GM13976 (cell line): ENCODE measurements around the gene TTC17.
A peak's percentile ranks its signal among the peaks of the same experiment; 100 is the strongest.
"Not testable (repeated sequence)": the region's sequence is repeated elsewhere in the genome, so short reads cannot be mapped to it uniquely, and the experiment has no call there.

Experiments
- DNase-seq: peaks from one replicate; pipeline ENCODE4 v3.0.0; 2012; ENCODE audit warnings: low spot score
- in situ Hi-C: fragments of 300-500 bp; cut with MboI; formaldehyde crosslinking; loops from one replicate; pipeline ENCODE4 v1.12.0; 2022; ENCODE audit warnings: low sequenced_read_pairs, mixed read lengths, inconsistent platforms; ENCODE audit not compliant: unreplicated experiment
- TF ChIP-seq, protein P1 (sequence below): IDR thresholded peaks from 2 replicates; pipeline ENCODE4 v1.5.1; 2012; ENCODE audit warnings: borderline replicate concordance, mild to moderate bottlenecking; ENCODE audit not compliant: insufficient read depth; ENCODE audit errors: extremely low read depth, missing control alignments, control extremely low read depth

TTC17 gene

DNA sequence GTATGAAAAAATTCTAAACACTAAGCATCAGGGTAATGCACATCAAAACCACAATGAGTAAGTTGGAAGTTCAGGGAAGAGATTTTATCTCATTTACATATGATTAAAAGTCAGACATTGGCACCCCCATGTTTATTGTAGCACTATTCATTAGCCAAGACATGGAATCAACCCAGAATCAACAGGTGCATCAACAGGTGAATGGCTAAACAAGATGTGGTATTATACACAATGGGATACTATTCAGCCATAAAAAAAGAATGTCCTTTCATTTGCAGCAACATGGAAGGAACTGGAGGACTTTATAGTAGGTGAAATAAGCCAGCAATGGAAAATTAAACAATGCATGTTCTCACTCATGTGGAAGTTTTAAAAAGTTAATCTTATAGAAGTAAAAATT is 17.6 kb upstream of the TTC17 start:
- in situ Hi-C loops: no loop called here
- TF ChIP-seq, protein P1, sequence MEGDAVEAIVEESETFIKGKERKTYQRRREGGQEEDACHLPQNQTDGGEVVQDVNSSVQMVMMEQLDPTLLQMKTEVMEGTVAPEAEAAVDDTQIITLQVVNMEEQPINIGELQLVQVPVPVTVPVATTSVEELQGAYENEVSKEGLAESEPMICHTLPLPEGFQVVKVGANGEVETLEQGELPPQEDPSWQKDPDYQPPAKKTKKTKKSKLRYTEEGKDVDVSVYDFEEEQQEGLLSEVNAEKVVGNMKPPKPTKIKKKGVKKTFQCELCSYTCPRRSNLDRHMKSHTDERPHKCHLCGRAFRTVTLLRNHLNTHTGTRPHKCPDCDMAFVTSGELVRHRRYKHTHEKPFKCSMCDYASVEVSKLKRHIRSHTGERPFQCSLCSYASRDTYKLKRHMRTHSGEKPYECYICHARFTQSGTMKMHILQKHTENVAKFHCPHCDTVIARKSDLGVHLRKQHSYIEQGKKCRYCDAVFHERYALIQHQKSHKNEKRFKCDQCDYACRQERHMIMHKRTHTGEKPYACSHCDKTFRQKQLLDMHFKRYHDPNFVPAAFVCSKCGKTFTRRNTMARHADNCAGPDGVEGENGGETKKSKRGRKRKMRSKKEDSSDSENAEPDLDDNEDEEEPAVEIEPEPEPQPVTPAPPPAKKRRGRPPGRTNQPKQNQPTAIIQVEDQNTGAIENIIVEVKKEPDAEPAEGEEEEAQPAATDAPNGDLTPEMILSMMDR: no peak
- DNase-seq: no peak

DNA sequence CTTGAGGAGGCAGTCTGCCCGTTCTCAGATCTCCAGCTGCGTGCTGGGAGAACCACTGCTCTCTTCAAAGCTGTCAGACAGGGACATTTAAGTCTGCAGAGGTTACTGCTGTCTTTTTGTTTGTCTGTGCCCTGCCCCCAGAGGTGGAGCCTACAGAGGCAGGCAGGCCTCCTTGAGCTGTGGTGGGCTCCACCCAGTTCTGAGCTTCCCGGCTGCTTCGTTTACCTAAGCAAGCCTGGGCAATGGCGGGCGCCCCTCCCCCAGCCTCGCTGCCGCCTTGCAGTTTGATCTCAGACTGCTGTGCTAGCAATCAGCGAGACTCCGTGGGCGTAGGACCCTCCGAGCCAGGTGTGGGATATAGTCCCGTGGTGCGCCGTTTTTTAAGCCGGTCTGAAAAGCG is 7.3 kb upstream of the TTC17 start:
- DNase-seq, in situ Hi-C loops: not testable (repeated sequence)

DNA sequence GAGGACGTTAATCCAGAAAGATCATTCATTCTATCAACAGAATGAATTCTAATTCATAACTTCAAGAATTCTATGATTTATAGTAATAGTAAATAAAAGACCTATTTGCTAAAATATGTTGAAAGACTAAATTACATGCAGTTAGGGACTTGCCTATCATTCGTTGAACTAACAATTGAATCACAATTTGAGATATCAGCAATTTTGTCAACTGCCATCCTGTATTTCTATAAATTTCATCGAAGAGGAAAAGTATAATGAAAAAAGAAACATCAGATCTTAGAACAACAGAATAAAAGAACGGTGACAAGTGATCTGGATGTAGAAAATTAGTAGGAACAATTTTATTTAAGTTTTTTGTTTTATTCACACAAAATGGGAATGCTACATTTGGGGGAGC is 4.4 kb upstream of the TTC17 start:
- TF ChIP-seq, protein P1: no peak
- no peak for DNase-seq
- in situ Hi-C loops: no loop called here

DNA sequence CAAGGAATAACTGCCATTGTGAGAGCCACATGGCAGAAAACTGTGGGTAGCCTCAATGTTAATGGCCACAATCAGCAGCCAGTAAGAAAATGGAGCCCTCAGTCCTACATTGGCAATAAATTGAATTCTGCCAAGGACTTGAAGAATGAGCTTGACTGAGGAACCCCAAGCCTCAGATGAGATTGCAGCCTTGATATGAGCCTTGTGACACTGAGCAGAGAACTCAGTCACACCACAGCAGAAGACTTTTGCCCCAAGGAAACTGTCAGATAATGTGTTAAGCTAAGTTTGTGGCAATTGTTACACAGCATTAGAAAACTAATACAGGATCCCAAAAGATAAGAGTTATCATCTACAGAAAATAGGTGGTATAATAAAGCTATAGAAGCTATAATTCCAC is 2.4 kb upstream of the TTC17 start:
- TF ChIP-seq, protein P1: no peak
- in situ Hi-C loops: no loop called here
- DNase-seq: no peak

DNA sequence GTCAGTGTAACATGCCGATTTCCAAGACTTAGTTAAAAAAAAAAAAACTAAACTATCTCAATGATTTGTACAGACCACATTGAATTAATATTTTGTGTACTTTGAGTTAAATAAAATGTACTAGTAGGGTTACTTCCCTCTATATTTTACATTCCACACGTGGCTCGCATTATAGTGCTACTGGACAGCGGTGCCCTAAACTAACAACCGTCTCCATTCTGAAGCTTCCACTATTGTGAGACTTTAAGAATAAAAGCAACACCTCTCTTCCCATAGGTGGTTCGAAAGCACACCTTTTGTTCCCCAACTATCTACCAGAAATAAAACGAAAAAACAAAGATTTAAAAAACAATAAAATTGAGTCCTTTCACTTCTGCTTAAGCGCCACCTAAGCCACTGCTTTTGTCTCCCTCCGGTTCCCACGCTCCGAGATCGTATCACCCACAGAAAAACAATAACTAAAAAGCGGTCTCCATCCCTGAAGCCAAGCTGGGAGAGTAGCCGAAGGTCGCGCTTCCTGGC is 380 bp upstream of the TTC17 start:
- in situ Hi-C loops: no loop called here
- TF ChIP-seq, protein P1: no peak
- no peak for DNase-seq

DNA sequence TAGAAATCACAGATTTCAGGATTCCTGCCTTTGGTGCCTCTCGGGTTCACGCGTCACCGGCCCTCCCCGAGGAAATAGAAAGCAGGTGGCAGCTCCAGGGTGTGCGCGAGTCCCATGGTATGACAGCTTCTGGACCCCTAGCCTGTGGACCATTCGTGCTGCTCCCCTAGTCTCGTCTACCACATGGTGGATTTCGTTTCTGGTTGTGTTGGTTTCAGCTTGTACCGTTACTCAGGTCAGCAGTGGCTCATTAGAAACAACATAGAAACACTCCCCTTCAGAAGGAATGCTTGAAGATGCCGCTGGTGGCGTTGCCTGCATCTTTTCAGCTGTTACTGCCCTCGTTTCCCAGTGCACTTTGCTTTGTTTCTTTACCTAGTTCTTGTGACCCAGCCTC is 700 bp downstream of the TTC17 start:
- in situ Hi-C loops: no loop called here
- DNase-seq: peak; percentile 42
- TF ChIP-seq, protein P1: no peak

DNA sequence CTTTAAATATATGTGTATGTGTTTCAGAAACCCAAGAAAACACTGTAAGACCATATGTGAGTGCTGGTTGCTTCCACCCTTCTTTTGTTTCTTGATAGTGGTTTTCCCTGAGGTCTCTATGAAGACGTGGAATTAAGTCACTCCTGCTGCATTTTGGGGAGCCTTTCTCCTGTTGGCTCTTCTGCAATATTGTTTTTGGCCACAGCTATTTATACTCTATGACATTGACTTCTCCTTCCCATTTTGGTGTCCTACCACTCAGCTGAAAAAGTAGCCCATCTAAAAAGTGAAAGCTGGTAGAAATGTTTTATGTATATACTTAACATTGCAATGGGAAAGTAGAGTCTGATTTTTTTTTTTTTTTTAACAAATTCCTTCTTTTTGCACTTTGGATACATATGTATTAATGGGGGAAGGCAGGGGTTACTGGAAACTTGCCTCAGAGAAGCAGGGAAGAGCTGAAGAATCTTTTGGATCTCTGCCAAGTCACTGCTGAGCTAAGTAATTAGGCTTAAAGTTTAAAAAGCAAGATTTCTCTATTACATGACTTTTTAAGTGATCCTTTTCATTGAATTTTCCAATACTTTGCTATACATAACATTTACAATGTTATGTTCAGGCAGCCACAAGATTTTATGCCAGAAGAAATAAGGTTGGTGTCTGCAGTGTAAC is 1.8 kb downstream of the TTC17 start:
- TF ChIP-seq, protein P1: no peak
- in situ Hi-C loops: no loop called here
- no peak for DNase-seq
